ENCODE data around the gene WDFY4. TPM values are rescaled to one million over a fixed set of nuclear protein-coding genes. Genes with fewer than 3 reads are reported as not detected.

Gene WDFY4
- total RNA-seq, 2 donors from 2014 or later, result not detected

DNA sequence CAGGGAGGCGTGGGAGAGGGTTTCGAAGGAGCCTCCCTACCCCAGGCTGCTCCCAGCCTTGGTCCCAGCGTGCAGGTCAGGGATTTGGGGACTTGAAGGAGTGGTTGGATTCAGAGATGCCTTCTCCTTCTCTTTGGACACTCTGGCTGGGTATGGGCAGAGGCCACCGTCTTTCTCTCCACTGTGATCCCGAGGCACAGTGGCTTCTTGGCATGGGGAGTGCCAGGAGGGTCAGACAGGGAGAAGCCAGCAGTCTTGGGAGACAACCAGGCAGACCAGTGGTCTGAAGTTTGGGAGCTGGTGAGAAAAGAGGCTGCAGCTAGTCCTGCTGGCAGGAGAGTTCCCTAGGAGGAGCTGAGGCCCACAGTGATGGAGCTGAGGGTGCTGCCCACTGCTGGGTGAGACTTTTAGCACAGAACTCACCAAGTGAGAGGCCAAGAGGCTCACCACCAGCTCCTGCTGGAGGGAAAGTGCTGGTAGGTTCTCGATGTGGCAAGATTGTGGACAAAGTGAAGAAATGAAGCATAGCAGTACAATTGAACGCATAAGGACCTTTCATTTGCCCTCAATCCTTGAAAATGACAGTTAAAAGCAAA is 35.2 kb upstream of the WDFY4 start:
- TF ChIP-seq, protein P1, sequence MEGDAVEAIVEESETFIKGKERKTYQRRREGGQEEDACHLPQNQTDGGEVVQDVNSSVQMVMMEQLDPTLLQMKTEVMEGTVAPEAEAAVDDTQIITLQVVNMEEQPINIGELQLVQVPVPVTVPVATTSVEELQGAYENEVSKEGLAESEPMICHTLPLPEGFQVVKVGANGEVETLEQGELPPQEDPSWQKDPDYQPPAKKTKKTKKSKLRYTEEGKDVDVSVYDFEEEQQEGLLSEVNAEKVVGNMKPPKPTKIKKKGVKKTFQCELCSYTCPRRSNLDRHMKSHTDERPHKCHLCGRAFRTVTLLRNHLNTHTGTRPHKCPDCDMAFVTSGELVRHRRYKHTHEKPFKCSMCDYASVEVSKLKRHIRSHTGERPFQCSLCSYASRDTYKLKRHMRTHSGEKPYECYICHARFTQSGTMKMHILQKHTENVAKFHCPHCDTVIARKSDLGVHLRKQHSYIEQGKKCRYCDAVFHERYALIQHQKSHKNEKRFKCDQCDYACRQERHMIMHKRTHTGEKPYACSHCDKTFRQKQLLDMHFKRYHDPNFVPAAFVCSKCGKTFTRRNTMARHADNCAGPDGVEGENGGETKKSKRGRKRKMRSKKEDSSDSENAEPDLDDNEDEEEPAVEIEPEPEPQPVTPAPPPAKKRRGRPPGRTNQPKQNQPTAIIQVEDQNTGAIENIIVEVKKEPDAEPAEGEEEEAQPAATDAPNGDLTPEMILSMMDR (conservative IDR thresholded peaks at IDR 0.05), result peak; percentile 39
- 87 to 95% methylated on average over 3 to 7 of the region's 7 CpGs for WGBS, 2 experiments (ENCODE audit: insufficient coverage in 1 of 2, insufficient read length in 1 of 2)
- no peaks in the 10 kb centered on the region for H3K36me3 Mint-ChIP-seq (ENCODE audit: low read depth)
- no peak overlapping the region for H3K4me3 Mint-ChIP-seq
- H3K27me3 Mint-ChIP-seq (ENCODE audit: insufficient read depth), result peaks cover 46% of the 10 kb centered on the region
- no peaks in the 10 kb centered on the region for H3K9me3 ChIP-seq (ENCODE audit: control insufficient read depth, low read length)
- no peaks in the 10 kb centered on the region for H3K4me1 ChIP-seq (ENCODE audit: control insufficient read depth, insufficient read depth, low read length)
- H3K4me1 Mint-ChIP-seq, result no peaks in the 10 kb centered on the region
- no peaks in the 10 kb centered on the region for H3K9me3 Mint-ChIP-seq
- no peak overlapping the region for H3K4me3 ChIP-seq (ENCODE audit: low read length)
- no peaks in the 10 kb centered on the region for H3K36me3 ChIP-seq (ENCODE audit: control insufficient read depth, insufficient read depth, low read length)
- peaks cover 17% of the 10 kb centered on the region for H3K27me3 ChIP-seq (ENCODE audit: control insufficient read depth, insufficient read depth, low read length, poor library complexity, severe bottlenecking)
- no peak overlapping the region for H3K27ac ChIP-seq (ENCODE audit: low read depth, low read length)
- H3K27ac Mint-ChIP-seq, result no peak overlapping the region
- no peak for DNase-seq
- no peak overlapping the region for H3K9ac ChIP-seq (ENCODE audit: extremely low read depth, low read length, poor library complexity, severe bottlenecking)

DNA sequence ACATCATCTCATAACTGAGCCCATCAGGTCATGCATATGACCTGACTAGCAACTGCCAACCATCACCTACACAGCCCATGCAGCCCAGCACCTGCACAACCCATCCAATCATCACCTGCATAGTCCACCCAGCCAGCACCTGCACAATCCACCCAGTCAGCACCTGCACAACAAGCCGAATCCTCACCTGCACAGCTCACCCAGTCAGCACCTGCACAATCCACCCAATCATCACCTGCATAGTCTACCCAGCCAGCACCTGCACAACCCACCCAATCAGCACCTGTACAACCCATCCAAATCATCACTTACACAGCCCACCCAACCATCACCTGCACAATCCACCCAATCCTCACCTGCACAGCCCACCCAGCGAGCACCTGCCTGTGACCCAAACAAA is 33.4 kb upstream of the WDFY4 start:
- peaks cover 58% of the 10 kb centered on the region for H3K27me3 Mint-ChIP-seq (ENCODE audit: insufficient read depth)
- TF ChIP-seq, protein P1 (conservative IDR thresholded peaks at IDR 0.05), result no peak
- Histone ChIP-seq H3K36me3 (ENCODE audit: control insufficient read depth, insufficient read depth, low read length) (no peaks in the 10 kb centered on the region), H3K9me3 (ENCODE audit: control insufficient read depth, low read length) (no peaks in the 10 kb centered on the region), H3K9ac (ENCODE audit: extremely low read depth, low read length, poor library complexity, severe bottlenecking) (no peak overlapping the region), H3K4me1 (ENCODE audit: control insufficient read depth, insufficient read depth, low read length) (no peaks in the 10 kb centered on the region), H3K4me3 (ENCODE audit: low read length) (no peak overlapping the region), H3K27me3 (ENCODE audit: control insufficient read depth, insufficient read depth, low read length, poor library complexity, severe bottlenecking) (peaks cover 21% of the 10 kb centered on the region), H3K27ac (ENCODE audit: low read depth, low read length) (no peak overlapping the region)
- 82% methylated on average over 2 of the region's 2 CpGs; no CpG with 5 or more reads in 1 of the 2 experiments for WGBS, 2 experiments (ENCODE audit: insufficient coverage in 1 of 2, insufficient read length in 1 of 2)
- no peaks in the 10 kb centered on the region for H3K4me1 Mint-ChIP-seq
- no peaks in the 10 kb centered on the region for H3K9me3 Mint-ChIP-seq
- no peak overlapping the region for H3K4me3 Mint-ChIP-seq
- H3K27ac Mint-ChIP-seq, result no peak overlapping the region
- DNase-seq, result no peak
- no peaks in the 10 kb centered on the region for H3K36me3 Mint-ChIP-seq (ENCODE audit: low read depth)

GRCh38 chr10:48651839-48652238 is 32.8 kb upstream of the WDFY4 start:
- H3K4me1 ChIP-seq (ENCODE audit: control insufficient read depth, insufficient read depth, low read length), result no peaks in the 10 kb centered on the region

More at GRCh38 chr10:48651839-48652238, 32.8 kb upstream of the WDFY4 start:
- Histone ChIP-seq H3K4me3 (ENCODE audit: low read length) (no peak overlapping the region), H3K36me3 (ENCODE audit: control insufficient read depth, insufficient read depth, low read length) (no peaks in the 10 kb centered on the region), H3K9ac (ENCODE audit: extremely low read depth, low read length, poor library complexity, severe bottlenecking) (no peak overlapping the region), H3K27ac (ENCODE audit: low read depth, low read length) (no peak overlapping the region), H3K9me3 (ENCODE audit: control insufficient read depth, low read length) (no peaks in the 10 kb centered on the region), H3K27me3 (ENCODE audit: control insufficient read depth, insufficient read depth, low read length, poor library complexity, severe bottlenecking) (peaks cover 25% of the 10 kb centered on the region)
- DNase-seq, result no peak
- Mint-ChIP-seq H3K36me3 (ENCODE audit: low read depth) (no peaks in the 10 kb centered on the region), H3K4me1 (peaks cover 5% of the 10 kb centered on the region), H3K9me3 (no peaks in the 10 kb centered on the region), H3K4me3 (no peak overlapping the region), H3K27ac (no peak overlapping the region), H3K27me3 (ENCODE audit: insufficient read depth) (peaks cover 64% of the 10 kb centered on the region)
- 79 to 93% methylated on average over 3 to 4 of the region's 4 CpGs for WGBS, 2 experiments (ENCODE audit: insufficient coverage in 1 of 2, insufficient read length in 1 of 2)
- TF ChIP-seq, protein P1 (conservative IDR thresholded peaks at IDR 0.05), result no peak

Data from endodermal cell (in vitro differentiated cells).